Fibroblast of skin of scalp (primary cell): ENCODE measurements around the gene ITGBL1.
A peak's percentile ranks its signal among the peaks of the same experiment; 100 is the strongest.
"Not testable (repeated sequence)": the region's sequence is repeated elsewhere in the genome, so short reads cannot be mapped to it uniquely, and the experiment has no call there.

Experiments used
- DNase-seq: peaks from one replicate; pipeline ENCODE4 v3.0.0-alpha.2; 2013

ITGBL1 gene

GRCh38 chr13:101514100-101514499, 61.6 kb downstream of the ITGBL1 start:
- DNase-seq: no peak

DNA sequence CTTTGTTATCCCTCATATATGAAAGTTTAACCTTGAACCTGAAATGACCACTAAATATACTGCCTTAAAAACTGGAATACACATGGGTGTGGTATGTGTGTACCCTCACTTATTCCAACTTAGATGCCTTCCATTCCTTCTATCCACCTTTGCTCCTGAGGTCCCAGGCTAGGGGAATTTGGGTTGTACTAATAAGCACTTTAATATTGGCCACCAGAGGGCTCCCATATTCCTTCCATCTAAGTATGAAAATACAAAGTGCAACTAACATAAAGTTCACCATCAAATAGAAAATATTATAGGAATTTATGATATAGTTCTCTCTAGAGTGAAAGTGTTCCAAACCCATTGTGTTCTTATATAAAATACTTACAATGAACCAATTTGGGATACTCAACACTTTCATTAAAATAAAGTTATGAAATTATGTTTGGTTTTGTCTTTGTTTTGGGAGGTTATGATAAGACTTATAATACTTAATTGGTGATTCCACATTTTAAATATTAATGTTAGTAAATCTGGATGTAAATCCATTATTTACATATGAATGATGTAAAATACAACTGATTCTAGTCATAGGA, 62.3 kb downstream of the ITGBL1 start:
- peak; percentile 64 for DNase-seq

GRCh38 chr13:101515504-101515903, 63.0 kb downstream of the ITGBL1 start:
- no peak for DNase-seq

GRCh38 chr13:101516262-101516661, 63.8 kb downstream of the ITGBL1 start:
- no peak for DNase-seq

DNA sequence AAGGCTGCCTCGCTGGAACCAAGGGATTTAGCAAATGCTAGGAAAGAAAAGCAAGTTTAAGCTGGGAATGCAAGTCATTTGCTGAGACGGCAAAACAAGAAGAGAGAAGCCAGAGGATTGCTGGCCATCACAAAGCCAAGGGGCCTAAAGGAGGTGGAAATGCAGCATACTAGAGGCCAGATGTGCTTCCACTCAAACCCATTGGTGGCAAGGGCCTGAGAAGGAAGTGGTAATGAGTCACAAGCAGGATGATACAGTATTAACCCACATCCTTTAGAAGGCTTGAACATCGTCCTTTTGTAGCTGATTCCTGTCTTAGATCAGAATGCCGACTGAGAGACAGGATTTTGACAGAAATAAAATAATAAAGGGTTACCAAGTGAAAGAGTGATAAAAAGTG, 68.2 kb downstream of the ITGBL1 start:
- DNase-seq: peak; percentile 78

GRCh38 chr13:101521371-101521770, 68.9 kb downstream of the ITGBL1 start:
- no peak for DNase-seq

- DNase-seq: no peak
Observed at GRCh38 chr13:101522607-101523006, 70.1 kb downstream of the ITGBL1 start.

DNA sequence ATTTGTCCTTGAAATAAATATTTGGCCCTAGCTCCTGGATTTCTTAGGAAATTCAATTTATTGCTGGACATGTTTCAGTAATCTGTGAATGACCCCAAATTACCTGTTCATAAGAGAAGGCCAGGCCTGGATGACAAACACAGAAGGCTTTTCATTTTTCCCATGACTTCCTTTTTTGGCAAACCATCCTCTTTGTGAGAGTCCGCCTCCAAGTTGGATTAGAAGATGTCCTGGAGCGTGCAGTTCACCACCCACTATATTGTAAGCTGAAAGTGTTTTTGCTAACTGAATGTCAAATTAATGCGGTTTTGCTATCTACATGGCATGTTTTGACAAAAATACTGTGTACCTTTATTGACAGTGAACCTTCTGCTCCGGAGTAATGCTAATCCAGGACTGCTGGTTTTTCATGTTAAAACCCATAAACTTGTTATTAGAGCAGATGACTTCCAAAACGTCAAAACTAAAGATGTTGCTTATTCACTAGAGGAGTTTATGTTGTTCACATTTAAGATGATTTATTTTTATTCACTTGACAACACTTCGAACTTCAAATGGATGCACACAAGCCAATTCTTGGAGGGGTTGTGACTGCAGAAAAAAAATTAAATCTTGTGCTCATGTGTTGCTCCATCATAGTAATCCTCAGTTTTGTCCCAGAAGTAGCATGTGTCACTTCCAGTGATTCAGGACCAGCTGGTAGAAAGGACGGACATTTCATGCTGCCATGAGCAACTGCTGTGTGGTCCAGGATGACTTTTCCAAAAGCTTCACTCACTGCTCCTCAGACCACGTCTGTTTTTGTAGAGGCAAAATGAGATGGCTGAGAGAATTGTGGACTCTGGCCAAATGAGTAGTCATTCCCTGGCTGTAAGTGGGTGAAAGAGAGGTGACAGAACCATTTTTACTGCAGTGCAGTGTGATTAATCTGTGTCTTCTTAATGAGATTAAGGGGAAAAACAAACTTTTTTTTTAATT, 71.0 kb downstream of the ITGBL1 start:
- peak; percentile 87 for DNase-seq

- DNase-seq: peak; percentile 80
Observed at GRCh38 chr13:101527130-101527529, 74.7 kb downstream of the ITGBL1 start.

- DNase-seq: peak; percentile 89
Observed at GRCh38 chr13:101529422-101529821, 76.9 kb downstream of the ITGBL1 start.

DNA sequence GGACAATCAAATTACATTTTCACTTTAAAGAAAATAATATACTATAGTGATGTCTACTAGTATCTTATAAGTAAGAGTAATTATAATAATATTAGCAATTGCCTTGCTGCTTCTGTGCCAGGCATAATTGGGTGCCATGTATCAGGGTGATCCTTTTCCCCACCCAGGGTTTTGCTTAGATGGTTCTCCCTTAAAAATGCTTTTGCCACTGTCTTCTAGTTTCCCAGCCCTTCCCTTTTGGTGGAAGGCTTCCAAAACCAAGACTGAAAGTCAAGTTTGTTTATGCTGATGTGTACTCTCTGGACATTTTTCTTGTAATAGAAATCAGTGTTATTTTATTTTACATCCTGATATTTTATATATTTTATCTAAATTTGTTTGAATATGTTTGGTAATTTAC, 77.8 kb downstream of the ITGBL1 start:
- peak; percentile 34 for DNase-seq

GRCh38 chr13:101535192-101535746, 82.8 kb downstream of the ITGBL1 start:
- peak; percentile 54 for DNase-seq

DNA sequence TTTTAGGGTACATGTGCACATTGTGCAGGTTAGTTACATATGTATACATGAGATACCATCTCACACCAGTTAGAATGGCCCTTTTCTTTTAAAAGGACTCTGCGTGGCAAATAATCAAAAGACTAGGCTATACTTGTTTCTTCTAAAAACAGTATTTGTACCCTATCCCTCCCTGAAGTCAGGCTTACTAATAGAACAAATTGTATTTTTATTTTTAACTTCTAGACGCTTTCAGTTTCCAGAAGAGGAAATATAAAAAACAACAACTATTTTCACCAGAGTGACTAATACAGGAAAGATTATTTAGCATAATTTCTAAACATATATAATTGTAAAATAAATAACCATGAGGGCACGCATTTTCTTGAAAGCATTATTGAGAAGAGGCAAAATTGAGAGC, 83.6 kb downstream of the ITGBL1 start:
- DNase-seq: no peak

GRCh38 chr13:101544544-101544943, 92.1 kb downstream of the ITGBL1 start:
- not testable (repeated sequence) for DNase-seq

GRCh38 chr13:101544979-101545378, 92.5 kb downstream of the ITGBL1 start:
- no peak for DNase-seq

DNA sequence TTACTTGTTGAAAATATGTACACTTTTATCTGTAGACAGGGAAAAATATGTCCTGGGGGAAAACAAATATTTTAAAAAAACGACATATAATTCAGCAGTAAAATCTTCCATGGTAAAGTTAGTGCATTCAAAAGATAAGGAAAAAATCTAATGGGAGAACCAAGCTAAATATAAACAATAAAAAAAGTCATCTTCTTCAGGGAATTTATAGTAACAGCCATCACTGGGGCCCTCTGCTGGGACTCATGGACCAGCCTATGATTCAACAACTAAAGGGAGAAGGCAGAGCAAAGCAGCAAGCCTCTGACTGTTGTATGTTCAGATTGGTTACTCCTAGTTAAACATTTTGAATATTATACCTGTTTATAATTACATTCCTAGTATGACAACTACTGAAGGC, 93.0 kb downstream of the ITGBL1 start:
- DNase-seq: peak; percentile 38

- DNase-seq: no peak
Observed at GRCh38 chr13:101552286-101552685, 99.8 kb downstream of the ITGBL1 start.

DNA sequence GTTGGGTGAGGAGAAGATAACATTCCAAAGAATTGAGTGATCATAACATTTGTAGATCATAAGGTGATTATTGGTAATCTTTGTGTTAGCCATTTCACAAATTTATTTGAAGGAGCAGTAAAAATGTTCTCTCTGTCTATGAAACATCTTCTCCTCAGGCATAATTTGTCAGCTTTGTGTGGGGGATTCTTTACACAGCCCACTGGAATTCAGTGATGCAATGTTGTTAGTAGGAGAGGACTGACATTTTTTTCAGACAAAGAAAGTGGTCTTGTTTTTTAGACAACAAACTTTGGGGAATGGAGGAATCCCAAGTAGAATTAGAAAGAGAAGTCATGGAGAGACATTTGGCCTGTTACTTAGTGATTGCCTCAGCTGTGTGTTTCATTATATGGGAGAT, 100.3 kb downstream of the ITGBL1 start:
- peak; percentile 86 for DNase-seq

DNA sequence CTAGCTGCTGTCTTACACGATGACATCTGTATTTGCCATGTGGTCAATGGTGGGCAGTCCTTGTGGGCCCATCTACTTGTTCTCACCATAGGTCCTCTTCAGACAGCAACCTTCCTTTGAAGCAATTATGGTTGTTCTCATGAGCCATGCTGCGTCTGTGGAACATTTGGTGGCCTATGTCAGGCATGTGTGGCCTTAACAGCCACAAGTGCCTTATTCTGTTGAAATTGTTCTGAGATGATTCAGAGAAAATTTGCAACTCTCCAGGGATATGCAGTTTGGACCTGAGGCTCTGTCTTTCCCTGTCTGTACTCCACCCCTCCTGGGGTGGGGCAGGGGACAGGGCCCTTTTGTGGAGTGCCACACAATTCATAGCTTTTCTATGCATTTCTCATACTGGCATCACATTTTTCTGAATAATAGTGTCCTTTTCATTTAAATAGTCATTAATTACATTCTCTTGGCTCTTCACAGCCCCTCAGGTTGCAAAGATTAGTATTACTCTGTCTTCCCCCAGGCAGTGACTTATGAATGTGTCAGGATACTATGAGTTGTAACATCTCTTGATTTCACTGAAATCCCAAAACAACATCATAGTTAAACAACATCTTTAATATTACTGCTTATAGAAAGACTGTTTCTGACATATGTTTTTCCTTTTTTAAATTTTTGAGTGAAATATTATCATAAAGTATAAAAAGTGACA, 102.1 kb downstream of the ITGBL1 start:
- DNase-seq: peak; percentile 63

DNA sequence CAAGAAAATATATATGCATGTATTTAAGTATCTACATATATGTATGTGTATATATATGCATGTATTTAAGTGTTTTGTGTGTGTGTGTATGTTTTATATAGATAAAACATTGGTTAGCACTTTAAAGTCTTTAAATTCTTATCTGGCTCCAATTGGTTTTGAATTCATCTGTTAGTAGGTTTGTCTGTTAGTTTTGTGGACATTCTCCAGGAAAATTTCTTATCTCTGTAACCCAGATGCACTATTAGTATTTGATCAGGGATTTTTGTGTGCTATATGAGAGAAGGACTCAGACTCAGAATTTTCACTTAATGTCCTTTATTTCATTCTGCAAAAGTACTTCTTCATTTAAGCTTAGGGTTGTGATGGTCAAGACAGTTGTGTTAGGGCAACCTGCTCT, 103.1 kb downstream of the ITGBL1 start:
- DNase-seq: no peak

- DNase-seq: peak; percentile 86
Observed at GRCh38 chr13:101556676-101557123, 104.2 kb downstream of the ITGBL1 start.

DNA sequence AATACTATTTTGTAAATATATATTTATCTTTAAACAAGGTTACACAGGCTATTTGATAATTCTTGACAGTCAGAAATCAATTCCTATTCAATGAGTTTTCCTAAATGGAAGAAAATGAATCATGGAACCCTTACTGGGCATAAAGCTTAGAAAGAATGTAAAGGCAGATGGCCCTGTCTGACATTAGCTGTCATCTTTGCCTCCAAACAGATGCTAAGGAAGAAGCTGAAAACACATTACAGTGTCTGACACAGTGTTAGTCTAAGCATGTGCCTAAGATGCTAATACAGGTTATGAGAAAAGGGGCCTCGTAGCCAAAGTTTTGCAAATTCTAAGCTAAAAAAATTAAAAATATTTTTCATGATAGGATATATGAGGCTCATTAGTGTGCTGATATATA, 112.8 kb downstream of the ITGBL1 start:
- no peak for DNase-seq

DNA sequence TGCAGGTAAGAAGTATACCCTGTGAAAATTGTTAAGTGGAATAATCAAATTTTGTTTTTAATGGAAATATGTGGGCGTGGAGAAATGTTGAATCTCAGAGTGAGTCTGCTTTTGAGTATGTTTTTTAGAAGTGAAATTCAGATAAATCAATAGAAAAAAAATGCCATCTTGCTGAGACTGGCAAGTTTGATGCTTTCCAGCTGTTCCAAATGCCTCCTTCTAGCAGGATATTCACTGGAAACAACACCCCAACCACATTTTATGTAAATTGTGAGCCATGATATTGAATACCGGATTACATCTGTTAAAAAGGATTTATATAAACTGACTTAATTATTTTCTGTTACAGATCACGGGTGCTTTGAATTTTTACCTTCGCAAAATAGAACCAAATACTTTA, 115.4 kb downstream of the ITGBL1 start:
- peak; percentile 18 for DNase-seq
